Measurements from ENCODE around the gene SDK1.

DNA sequence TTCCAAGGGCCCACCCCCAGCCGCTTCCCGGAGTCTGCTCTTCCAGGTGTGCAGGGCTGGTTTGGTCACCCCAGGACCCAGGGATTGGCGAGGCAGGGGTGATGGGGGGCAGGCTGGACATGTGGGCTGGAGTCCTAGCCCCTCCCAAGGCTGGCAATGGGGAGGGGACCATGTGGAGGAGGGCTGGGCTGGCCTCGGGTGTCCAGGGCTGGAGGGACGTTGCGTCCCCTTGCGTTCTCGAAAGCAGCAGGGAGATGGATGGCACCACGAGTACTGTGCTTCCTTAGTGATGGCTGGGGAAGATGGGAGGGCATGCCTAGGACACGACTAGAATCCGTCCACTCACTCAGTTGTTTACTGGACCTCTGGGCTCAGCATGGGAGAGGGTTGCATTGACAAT, 848.6 kb downstream of the SDK1 start:
- TF ChIP-seq POLR2A (IDR thresholded peaks at IDR 0.05) = no peak
- TF ChIP-seq, protein P1, sequence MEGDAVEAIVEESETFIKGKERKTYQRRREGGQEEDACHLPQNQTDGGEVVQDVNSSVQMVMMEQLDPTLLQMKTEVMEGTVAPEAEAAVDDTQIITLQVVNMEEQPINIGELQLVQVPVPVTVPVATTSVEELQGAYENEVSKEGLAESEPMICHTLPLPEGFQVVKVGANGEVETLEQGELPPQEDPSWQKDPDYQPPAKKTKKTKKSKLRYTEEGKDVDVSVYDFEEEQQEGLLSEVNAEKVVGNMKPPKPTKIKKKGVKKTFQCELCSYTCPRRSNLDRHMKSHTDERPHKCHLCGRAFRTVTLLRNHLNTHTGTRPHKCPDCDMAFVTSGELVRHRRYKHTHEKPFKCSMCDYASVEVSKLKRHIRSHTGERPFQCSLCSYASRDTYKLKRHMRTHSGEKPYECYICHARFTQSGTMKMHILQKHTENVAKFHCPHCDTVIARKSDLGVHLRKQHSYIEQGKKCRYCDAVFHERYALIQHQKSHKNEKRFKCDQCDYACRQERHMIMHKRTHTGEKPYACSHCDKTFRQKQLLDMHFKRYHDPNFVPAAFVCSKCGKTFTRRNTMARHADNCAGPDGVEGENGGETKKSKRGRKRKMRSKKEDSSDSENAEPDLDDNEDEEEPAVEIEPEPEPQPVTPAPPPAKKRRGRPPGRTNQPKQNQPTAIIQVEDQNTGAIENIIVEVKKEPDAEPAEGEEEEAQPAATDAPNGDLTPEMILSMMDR (IDR thresholded peaks at IDR 0.05) = no peak
